ENCODE measurements around the gene PPP1CA.

DNA sequence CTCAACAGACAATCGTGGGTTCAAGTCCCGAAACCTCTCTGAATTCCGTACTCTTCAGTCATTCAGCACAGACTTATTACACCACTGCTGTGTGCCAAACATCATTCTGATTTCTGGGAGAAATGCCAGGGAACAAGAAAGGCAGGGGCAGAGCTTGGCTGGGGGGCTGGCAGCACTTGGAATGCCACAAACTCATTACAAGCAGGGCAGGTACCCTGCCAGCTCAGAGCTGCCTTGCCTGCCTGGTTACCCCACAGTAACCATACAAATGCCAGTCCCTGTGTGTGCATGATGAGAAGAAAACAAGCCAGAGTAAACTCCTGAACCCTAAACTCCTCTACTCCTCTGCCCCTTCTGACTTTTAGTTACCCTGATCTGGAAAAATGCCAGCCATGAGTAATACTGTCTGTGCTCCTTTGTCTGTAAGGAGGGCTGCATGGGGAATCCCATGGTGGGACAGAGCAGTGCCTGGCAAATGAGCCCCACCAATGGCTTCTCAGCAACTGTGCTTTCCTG is 16.7 kb downstream of the PPP1CA start:
- no peak for TF ChIP-seq POLR2A (IDR thresholded peaks at IDR 0.05; ENCODE audit: low read length)
- TF ChIP-seq GATA1 (IDR thresholded peaks at IDR 0.05; ENCODE audit: low read depth, low read length): no peak

All from erythroblast (primary cell).